Mucosa of descending colon (tissue), 3 donors: ENCODE data around the gene DUS3L. TPM values are rescaled to one million over a fixed set of nuclear protein-coding genes. Genes with fewer than 3 reads are reported as not detected.

Experiments used
- ATAC-seq: fragments of 200-7000 bp; cut with Tn5 transposase; one replicate; pipeline ENCODE4 v1.9.1; 2020; ENCODE audit warnings: mild to moderate bottlenecking, moderate library complexity
- DNase-seq, 3 donors: peaks; one replicate each; pipeline ENCODE4 v3.0.0-alpha.2; 2020
- H3K36me3 ChIP-seq: fragments of 200-600 bp; one replicate; pipeline ENCODE4 v1.8.0; 2021; ENCODE audit warnings: low read depth, mild to moderate bottlenecking
- H3K4me1 ChIP-seq: fragments of 200-600 bp; one replicate; pipeline ENCODE4 v1.8.0; 2021; ENCODE audit warnings: low read depth, mild to moderate bottlenecking
- H3K4me3 ChIP-seq: fragments of 200-600 bp; one replicate; pipeline ENCODE4 v1.8.0; 2021; ENCODE audit warnings: mild to moderate bottlenecking
- H3K9me3 ChIP-seq: fragments of 200-600 bp; one replicate; pipeline ENCODE4 v1.8.0; 2021; ENCODE audit warnings: mild to moderate bottlenecking
- CTCF ChIP-seq: fragments of 200-600 bp; IDR thresholded peaks from one replicate; pipeline ENCODE4 v1.8.0; 2022; ENCODE audit warnings: antibody characterized with exemption, mild to moderate bottlenecking
- intact Hi-C, 2 donors: fragments of 100-400 bp; cut with DNase I in 1 of 2; cut with micrococcal nuclease in 1 of 2; formaldehyde crosslinking; loops; one replicate each; pipeline versions ENCODE4 v1.11.0 to v1.11.1; 2022; cut with DNase I, micrococcal nuclease
- long read RNA-seq, 2 donors: library from polyadenylated mRNA; unstranded; transcript quantifications; one replicate each; pipeline ENCODE4 v2.0.0, GENCODE V29; 2019 to 2021
- total RNA-seq, 3 donors: library from RNA; stranded (reverse); fragmentation: NEBNext Ultra II Directional in 2 of 3; extraction: Animal tissue kit (Norgen Biotek cat#: 25700) in 2 of 3; gene quantifications; one replicate each; pipeline versions ENCODE4 v1.2.1 to v1.2.4, GENCODE V29; 2021 to 2023
- donor health status: DM: no; HTN: no; CAD: no; lungs with moderate emphysema.
- donor health status: DM: no; HTN: no; CAD: no.
- donor health status: DM: no; HTN: yes; CAD: no.

DUS3L gene
- total RNA-seq, result 10 to 100 TPM; 33.3 to 36.9 (median 35.6) TPM
- long read RNA-seq, donor 1, transcript DUS3L-201 (13 exons, 2,113 nt), result major isoform, 23 of 49 reads
- long read RNA-seq, donor 1, partial matches to known transcripts, result 10 of 49 reads
- long read RNA-seq, donor 1, other reads (novel, unspliced or antisense), result 16 of 49 reads
- long read RNA-seq, donor 2, transcript DUS3L-201 (13 exons, 2,113 nt), result major isoform, 9 of 12 reads
- long read RNA-seq, donor 2, partial matches to known transcripts, result 1 of 12 reads
- long read RNA-seq, donor 2, other reads (novel, unspliced or antisense), result 2 of 12 reads

- no peak for TF ChIP-seq CTCF
- intact Hi-C loops, result no loop called here
- H3K36me3 ChIP-seq, result peaks cover 4% of the 10 kb centered on the region
Measured at GRCh38 chr19:5790559-5791520, at the start of gene DUS3L. Gene DUS3L (minus strand): TSS chr19:5791163. CDS start chr19:5791141, 22 bp downstream.

GRCh38 chr19:5839065-5840017 is 48.4 kb upstream of the DUS3L start, which contains the start of gene FUT6:
Gene FUT6 (minus strand): TSS chr19:5839702. CDS start chr19:5832567, 7,135 bp downstream.
- intact Hi-C loops, result no loop called here
- DNase-seq (peak in 2 of 3 donors; percentile 58 to 61), ATAC-seq (peak; percentile 63)
- Histone ChIP-seq H3K4me1 (peaks cover 19% of the 10 kb centered on the region), H3K36me3 (no peaks in the 10 kb centered on the region), H3K9me3 (no peaks in the 10 kb centered on the region), H3K4me3 (peak within 1 kb of the TSS; percentile 42)
- TF ChIP-seq CTCF, result no peak

More at GRCh38 chr19:5790559-5791520, at the start of gene DUS3L:
- Histone ChIP-seq H3K4me1 (peaks cover 6% of the 10 kb centered on the region), H3K4me3 (peak within 1 kb of the TSS; percentile 61), H3K9me3 (no peaks in the 10 kb centered on the region)
- ATAC-seq, result peak; percentile 97
- DNase-seq, result peak; percentile 97 to 98 (median 98)

- Histone ChIP-seq H3K9me3 (no peaks in the 10 kb centered on the region), H3K4me1 (peaks cover 19% of the 10 kb centered on the region), H3K36me3 (no peaks in the 10 kb centered on the region), H3K4me3 (peak overlapping the region; percentile 42)
- ATAC-seq (peak; percentile 87), DNase-seq (peak; percentile 77 to 79 (median 79))
- intact Hi-C loops, result no loop called here
- TF ChIP-seq CTCF, result no peak
Measured at GRCh38 chr19:5838353-5839064, 47.5 kb upstream of the DUS3L start.

GRCh38 chr19:5837761-5838352 is 46.9 kb upstream of the DUS3L start:
- Histone ChIP-seq H3K9me3 (no peaks in the 10 kb centered on the region), H3K36me3 (no peaks in the 10 kb centered on the region), H3K4me3 (peak overlapping the region; percentile 42), H3K4me1 (peaks cover 19% of the 10 kb centered on the region)
- ATAC-seq (peak; percentile 4), DNase-seq (peak in 1 of 3 donors; percentile 39)
- intact Hi-C loops, result no loop called here
- no peak for TF ChIP-seq CTCF
